ENCODE data around the gene ANP32B.

DNA sequence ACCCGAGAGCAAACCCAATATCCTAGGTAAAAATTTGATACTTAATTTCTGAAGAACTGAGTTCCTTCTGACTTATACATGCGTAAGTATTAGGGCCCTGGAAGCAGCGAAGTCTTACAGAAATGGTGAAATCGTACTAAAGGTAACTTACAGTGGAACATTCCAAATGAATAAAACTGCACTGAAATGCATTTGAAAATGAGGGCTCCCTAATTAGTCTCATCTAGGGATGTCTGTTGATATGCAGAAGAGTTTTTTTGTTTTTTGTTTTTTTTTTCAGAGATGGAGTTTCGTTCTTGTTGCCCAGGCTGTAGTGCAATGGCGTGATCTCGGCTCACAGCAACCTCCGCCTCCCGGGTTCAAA, 63.0 kb downstream of the ANP32B start:
- no peak for TF ChIP-seq CTCF (IDR thresholded peaks at IDR 0.05)
- TF ChIP-seq POLR2A (IDR thresholded peaks at IDR 0.05), result no peak

Measured in adrenal gland (tissue), 5 donors.